ENCODE results near the gene SLC16A10.

- TF ChIP-seq CTBP1 (IDR thresholded peaks at IDR 0.05; ENCODE audit: borderline replicate concordance), result no peak
- TF ChIP-seq L3MBTL2 (conservative IDR thresholded peaks at IDR 0.05), result no peak
- TF ChIP-seq BHLHE40 (IDR thresholded peaks at IDR 0.05; ENCODE audit: borderline replicate concordance), result no peak
- TF ChIP-seq SUZ12 (IDR thresholded peaks at IDR 0.05), result no peak
These were observed 123.0 kb downstream of the SLC16A10 start for GRCh38 chr6:111210194-111210728.
